GM10266 (cell line): ENCODE results near the gene ADD3.

Experiments
- DNase-seq: peaks from one replicate; pipeline ENCODE4 v3.0.0; 2012; ENCODE audit errors: extremely low spot score
- TF ChIP-seq, protein P1 (sequence below): IDR thresholded peaks from 2 replicates; pipeline ENCODE4 v1.5.1; 2012; ENCODE audit warnings: mild to moderate bottlenecking, low read depth; ENCODE audit not compliant: control insufficient read depth, insufficient read depth; ENCODE audit errors: missing control alignments

Gene ADD3

DNA sequence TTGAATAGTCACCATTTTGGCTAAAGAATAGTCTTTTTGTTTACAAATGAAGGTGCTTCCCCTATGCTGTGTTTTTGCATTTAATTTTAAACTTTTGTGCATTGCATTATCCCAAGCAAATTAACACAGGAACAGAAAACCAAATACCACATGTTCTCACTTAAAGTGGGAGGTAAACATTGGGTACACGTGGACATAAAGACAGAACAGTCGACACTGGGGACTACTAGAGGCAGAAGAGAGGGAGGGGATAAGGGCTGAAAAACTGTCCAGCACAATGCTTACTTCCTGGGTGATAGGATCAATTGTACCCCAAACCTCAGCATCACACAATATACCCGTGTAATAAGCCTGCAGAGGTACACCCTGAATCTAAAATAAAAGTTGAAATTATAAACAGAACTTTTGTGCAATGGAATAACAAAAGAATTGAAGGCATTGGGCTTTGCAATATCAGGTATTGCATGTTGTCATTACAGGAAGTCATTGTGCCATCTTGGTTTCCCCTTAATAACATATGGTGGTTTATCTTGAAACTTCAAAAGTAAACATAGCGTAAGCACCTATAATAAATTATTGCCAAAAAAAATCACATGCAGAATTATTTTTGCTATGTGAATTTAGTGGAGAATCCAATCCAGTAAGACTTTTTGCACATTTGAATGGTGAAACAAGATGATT, 16.1 kb downstream of the ADD3 start:
- TF ChIP-seq, protein P1, sequence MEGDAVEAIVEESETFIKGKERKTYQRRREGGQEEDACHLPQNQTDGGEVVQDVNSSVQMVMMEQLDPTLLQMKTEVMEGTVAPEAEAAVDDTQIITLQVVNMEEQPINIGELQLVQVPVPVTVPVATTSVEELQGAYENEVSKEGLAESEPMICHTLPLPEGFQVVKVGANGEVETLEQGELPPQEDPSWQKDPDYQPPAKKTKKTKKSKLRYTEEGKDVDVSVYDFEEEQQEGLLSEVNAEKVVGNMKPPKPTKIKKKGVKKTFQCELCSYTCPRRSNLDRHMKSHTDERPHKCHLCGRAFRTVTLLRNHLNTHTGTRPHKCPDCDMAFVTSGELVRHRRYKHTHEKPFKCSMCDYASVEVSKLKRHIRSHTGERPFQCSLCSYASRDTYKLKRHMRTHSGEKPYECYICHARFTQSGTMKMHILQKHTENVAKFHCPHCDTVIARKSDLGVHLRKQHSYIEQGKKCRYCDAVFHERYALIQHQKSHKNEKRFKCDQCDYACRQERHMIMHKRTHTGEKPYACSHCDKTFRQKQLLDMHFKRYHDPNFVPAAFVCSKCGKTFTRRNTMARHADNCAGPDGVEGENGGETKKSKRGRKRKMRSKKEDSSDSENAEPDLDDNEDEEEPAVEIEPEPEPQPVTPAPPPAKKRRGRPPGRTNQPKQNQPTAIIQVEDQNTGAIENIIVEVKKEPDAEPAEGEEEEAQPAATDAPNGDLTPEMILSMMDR: no peak
- no peak for DNase-seq

DNA sequence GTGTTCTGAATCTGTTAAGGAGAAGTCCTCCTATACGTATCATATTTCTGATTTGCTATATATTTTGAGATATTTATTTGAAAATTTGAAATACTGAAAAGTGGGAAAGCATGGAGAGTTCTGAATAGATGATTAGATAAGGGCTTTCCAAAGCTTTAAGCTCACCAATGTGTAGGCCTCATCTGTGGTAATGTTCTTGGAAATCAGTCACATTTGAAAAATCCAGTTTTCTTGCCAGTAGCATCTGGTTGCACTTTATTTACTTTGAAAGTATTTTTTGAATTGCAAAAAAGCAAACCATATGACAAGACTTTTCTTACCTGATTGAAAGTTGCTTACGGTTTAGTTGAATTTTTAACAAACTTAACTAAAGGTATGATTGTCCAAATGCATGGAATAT, 21.7 kb downstream of the ADD3 start:
- TF ChIP-seq, protein P1: no peak

DNA sequence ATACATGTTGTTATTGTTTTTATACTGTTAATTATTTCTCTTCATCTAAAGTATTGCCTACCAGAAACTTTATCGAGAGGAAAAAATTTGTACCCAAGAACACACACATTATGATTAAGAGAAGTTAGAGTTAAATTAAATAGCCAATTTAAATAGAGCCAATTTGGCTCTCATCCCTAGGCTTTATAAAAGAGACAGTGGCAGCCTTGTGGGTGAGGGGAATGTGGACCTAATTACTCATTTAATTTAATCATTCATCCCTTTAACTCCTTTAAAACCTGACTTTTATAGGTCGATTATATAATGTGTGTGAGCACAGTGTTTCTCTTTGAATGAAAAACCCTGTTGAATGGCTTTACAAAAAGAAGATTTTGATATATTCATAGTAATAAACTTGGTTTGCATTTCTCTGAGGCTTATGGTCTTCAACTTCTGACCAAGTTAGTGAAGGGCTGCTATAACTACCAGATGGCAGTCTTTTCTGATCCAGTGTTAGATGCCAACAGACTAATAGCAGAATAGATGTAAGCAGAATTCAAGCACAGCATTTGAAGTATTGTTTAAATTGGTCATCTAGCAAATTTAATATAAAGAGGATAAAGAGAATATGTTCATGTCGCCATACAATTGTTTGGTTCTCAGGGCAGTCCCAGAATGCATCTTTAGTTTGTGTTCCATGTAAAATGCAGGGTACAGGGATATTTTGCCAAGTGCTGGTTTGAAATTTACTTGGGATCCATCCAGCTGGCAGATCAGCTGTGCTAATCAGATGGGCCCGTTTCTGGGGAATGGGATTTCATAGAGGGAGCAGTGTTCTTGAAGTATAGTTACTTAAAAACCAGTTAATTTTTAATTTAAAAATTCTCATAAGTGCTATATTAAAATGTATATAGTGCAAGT, 25.3 kb downstream of the ADD3 start:
- no peak for DNase-seq
- TF ChIP-seq, protein P1: no peak

More for the DNA sequence above, 21.7 kb downstream of the ADD3 start:
- no peak for DNase-seq

DNA sequence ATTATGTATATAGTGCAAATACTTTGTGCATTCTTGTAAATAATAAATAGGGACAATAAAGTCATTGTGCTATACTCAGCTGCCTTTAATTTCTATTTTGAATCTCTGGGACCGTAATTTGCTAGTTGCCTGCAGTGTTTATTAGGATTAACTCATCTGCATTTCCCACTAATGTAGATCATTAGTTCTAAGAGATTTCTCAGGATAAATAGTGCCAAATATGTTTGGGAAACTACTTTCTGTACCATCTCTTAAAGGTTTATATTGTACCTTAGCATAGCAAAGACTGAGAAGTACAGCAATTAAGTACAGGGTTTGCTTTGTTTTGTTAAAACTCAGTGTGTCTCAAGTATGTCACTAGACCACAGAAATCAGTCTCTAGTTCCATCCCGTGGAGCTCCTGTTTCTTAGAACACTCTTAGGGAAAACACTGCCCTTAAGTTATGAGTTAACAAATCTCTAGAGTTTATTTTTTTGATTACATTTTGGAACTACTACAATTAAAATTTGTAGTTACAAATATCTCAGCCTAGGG, 26.0 kb downstream of the ADD3 start:
- DNase-seq: no peak
- TF ChIP-seq, protein P1: no peak

DNA sequence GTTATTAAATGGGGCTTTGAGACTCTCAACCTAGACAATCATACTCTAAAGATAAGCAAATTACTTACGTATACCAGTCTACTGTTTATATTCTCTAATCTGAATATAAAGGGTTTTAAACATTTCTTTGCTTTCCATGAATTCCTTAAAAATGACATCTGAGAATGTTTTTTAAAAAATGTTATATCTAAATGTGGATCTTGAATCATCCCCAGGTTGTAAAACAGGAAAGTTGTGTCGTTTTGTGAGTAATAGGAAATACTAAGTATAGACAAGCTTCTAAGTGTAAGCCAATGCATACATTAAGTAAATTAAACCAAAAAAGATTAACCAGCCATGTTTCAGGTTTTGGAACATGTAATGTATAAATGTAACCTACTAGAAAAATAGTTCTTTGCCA, 26.8 kb downstream of the ADD3 start:
- DNase-seq: no peak

DNA sequence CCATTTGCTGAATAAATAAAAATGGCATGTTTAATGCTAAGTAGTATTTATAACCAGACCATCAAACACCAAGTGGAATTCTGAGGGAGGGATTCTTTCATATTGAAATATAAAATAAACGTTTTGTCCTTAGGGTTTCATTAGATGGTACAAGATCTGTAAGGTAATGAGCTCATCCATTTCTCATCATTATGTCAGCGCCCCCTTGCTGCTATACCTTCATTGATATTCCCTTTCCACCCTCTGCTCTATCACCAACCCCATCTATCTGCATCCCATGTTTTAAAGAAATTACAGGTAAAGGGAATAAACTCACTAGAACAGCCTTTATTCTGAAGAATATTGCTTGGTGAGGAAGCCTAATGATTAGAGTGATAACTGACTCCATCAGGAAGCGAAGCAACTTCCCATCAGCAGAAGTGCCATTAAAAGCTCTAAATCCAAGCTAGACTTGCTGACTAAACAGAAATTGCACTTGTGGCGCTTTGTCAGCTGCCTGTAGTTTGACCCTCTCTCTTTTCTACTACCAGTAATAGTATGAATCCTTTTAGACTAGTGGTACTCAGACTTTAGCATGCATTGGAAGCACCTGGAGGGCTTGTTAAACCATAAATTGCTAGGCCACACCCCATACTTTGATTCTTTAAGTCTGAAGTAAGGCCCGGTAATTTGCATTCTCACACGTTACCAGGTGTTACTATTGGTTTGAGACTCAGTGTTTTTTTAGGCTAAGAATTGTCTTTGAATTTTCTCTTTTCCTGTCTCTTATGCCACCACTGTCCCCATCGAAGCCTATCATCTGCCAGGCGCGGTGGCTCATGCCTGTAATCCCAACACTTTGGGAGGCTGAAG, 27.5 kb downstream of the ADD3 start:
- DNase-seq: no peak
- TF ChIP-seq, protein P1: no peak

More for the DNA sequence above, 26.8 kb downstream of the ADD3 start:
- TF ChIP-seq, protein P1: no peak
